ENCODE results near the gene TRAK2. TPM values are rescaled to one million over a fixed set of nuclear protein-coding genes. Genes with fewer than 3 reads are reported as not detected.

The TRAK2 gene
- total and polyA plus RNA-seq, 2 donors (not counting 3 experiments of a cell fraction or from before 2014, with no cell fraction given): 9.7 to 35.7 TPM

GRCh38 chr2:201483342-201483741, 32.1 kb upstream of the TRAK2 start:
- no peak for DNase-seq (ENCODE audit: low read depth, low spot score)
- no peak overlapping the region for H2AFZ ChIP-seq (ENCODE audit: low read depth, low read length)
- dilution Hi-C loops (cut with MboI; ENCODE audit: extremely low pct_ligation_motif_present, low sequenced_read_pairs): no loop called here

More at GRCh38 chr2:201483342-201483741, 32.1 kb upstream of the TRAK2 start:
- ChIA-PET POLR2A (no interaction called here), CTCF (no interaction called here)
- Histone ChIP-seq H3K27ac (ENCODE audit: insufficient read depth, low read depth, low read length) (no peak overlapping the region), H3K9ac (replicated peaks; ENCODE audit: extremely low read depth, insufficient read depth, low read length) (no peak overlapping the region), H3K9me1 (replicated peaks; ENCODE audit: control insufficient read depth, extremely low read depth, insufficient read depth, low read length) (no peaks in the 10 kb centered on the region), H3K4me2 (ENCODE audit: insufficient read depth, low read length) (no peak overlapping the region), H3K4me3 (replicated peaks in 1 of 3; ENCODE audit: insufficient read depth in 1 of 3, low read depth in 1 of 3, low read length in 3 of 3) (no peak overlapping the region), H3K36me3 (ENCODE audit: control insufficient read depth in 2 of 2, extremely low read depth in 1 of 2, insufficient read depth in 2 of 2, low read length in 2 of 2) (no peaks in the 10 kb centered on the region), H3K9me3 (replicated peaks; ENCODE audit: control insufficient read depth, insufficient read depth, low read length) (no peaks in the 10 kb centered on the region), H3K79me2 (ENCODE audit: control insufficient read depth, insufficient read depth, low read length) (no peaks in the 10 kb centered on the region), H4K20me1 (replicated peaks; ENCODE audit: control insufficient read depth, extremely low read depth, insufficient read depth, low read length) (no peaks in the 10 kb centered on the region), H3K27me3 (ENCODE audit: control insufficient read depth in 2 of 2, insufficient read depth in 2 of 2, low read length in 2 of 2) (no peaks in the 10 kb centered on the region), H3K4me1 (ENCODE audit: control insufficient read depth, extremely low read depth, insufficient read depth, low read length) (no peaks in the 10 kb centered on the region)
- no TSS peak for BruUV-seq (replicated peaks)
- no peak for TF ChIP-seq FOS (IDR thresholded peaks at IDR 0.05; ENCODE audit: borderline replicate concordance, insufficient read depth, low read length)
- no peak for TF ChIP-seq POLR2AphosphoS5 (IDR thresholded peaks at IDR 0.05; ENCODE audit: insufficient read depth, low read depth, low read length)
- TF ChIP-seq EZH2 (IDR thresholded peaks at IDR 0.05; ENCODE audit: borderline replicate concordance, low read depth, low read length, severe bottlenecking): no peak
- no peak for TF ChIP-seq GATA2 (IDR thresholded peaks at IDR 0.05; ENCODE audit: insufficient read depth, insufficient read length, low read depth, low read length)
- no peak for TF ChIP-seq JUN (IDR thresholded peaks at IDR 0.05; ENCODE audit: borderline replicate concordance, insufficient read depth, insufficient read length, low read depth)
- TF ChIP-seq MAX (IDR thresholded peaks at IDR 0.05; ENCODE audit: insufficient read depth, insufficient read length): no peak
- no peak for TF ChIP-seq MYC (IDR thresholded peaks at IDR 0.05; ENCODE audit: low read depth, low read length)
- no peak for TF ChIP-seq POLR2A (IDR thresholded peaks at IDR 0.05; ENCODE audit: low read depth, low read length)
- TF ChIP-seq CTCF (IDR thresholded peaks at IDR 0.05; ENCODE audit: extremely low read depth in 1 of 2, insufficient read depth in 1 of 2, low read depth in 1 of 2, low read length in 2 of 2): no peak
- no peak for FAIRE-seq
- intact Hi-C loops (cut with micrococcal nuclease): no loop called here

Measured in endothelial cell of umbilical vein (primary cell).